ENCODE measurements around the gene COL25A1. TPM values are rescaled to one million over a fixed set of nuclear protein-coding genes. Genes with fewer than 3 reads are reported as not detected.

Gene COL25A1
- total RNA-seq, 4 donors from 2014 or later: 2.5 TPM; not detected in 3

DNA sequence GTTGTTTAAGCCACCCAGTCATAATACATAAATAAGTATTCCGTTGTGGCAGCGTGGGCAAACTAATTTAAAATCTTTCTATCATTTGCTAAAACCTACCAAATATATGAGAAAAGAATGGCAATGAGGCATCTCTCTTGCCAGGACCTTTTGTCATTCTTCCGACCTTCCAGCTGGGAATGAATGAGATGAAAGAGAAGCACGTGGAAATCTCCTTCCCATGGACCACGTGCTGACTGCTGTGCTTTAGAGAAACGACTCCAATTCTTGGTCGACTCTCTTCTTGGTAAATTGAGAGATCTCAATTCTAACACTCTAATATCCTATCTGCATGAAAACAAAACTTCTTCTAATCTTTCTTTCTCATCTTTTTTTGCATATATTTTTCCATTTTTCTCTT is 116.5 kb downstream of the COL25A1 start:
- Histone ChIP-seq H3K27me3 (no peaks in the 10 kb centered on the region), H3K36me3 (no peaks in the 10 kb centered on the region), H3K4me3 (no peak overlapping the region), H3K4me1 (no peaks in the 10 kb centered on the region), H3K27ac (no peak overlapping the region), H3K9me3 (no peaks in the 10 kb centered on the region)
- DNase-seq: no peak
- TF ChIP-seq, protein P1, sequence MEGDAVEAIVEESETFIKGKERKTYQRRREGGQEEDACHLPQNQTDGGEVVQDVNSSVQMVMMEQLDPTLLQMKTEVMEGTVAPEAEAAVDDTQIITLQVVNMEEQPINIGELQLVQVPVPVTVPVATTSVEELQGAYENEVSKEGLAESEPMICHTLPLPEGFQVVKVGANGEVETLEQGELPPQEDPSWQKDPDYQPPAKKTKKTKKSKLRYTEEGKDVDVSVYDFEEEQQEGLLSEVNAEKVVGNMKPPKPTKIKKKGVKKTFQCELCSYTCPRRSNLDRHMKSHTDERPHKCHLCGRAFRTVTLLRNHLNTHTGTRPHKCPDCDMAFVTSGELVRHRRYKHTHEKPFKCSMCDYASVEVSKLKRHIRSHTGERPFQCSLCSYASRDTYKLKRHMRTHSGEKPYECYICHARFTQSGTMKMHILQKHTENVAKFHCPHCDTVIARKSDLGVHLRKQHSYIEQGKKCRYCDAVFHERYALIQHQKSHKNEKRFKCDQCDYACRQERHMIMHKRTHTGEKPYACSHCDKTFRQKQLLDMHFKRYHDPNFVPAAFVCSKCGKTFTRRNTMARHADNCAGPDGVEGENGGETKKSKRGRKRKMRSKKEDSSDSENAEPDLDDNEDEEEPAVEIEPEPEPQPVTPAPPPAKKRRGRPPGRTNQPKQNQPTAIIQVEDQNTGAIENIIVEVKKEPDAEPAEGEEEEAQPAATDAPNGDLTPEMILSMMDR (IDR thresholded peaks at IDR 0.05): no peak
- no peak for TF ChIP-seq POLR2A (IDR thresholded peaks at IDR 0.05)

DNA sequence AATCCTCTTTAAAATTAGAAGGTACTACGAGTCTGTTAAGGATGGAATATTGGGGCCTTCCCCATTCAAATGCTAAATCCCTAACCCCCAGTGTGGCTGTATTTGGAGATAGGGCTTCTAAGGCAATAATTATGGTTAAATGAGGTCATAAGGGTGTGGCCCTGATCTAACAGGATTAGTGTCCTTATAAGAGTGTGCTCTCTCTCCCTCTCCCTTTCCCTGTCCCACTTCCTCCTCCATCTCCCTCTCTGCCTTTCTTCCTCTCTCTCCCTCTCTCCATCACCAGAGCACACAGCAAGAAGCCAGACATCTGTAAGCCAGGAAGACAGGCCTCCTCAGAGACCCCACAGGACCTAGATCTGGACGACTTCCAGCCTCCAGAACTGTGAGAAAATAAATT is 116.9 kb downstream of the COL25A1 start:
- H3K4me3 ChIP-seq: no peak overlapping the region
- H3K27me3 ChIP-seq: no peaks in the 10 kb centered on the region
- H3K4me1 ChIP-seq: no peaks in the 10 kb centered on the region
- no peak for TF ChIP-seq POLR2A (IDR thresholded peaks at IDR 0.05)
- TF ChIP-seq, protein P1 (IDR thresholded peaks at IDR 0.05): no peak
- H3K36me3 ChIP-seq: no peaks in the 10 kb centered on the region
- no peak for DNase-seq
- H3K27ac ChIP-seq: no peak overlapping the region
- no peaks in the 10 kb centered on the region for H3K9me3 ChIP-seq

DNA sequence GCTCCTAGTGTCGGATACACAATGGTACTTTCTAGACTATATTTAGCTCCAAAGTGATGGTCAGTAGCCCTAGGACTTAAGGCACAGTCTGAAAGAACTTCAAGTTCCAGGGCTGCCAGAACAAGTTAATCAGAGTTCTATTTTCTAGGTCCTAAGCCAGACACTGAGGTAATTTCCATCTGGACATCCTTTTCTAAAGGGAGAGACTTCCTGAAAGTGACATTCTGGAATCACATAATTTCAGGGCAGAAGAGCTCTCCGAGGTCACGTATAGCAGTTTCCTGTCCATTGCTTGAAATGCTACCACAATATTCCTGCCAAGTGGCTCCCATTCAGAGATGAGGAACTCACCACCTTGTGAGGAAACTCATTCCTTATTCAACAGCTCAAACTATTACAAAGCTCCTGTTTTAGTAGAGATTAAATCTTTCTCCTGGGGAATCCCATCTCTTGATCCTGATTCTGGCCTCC is 117.9 kb downstream of the COL25A1 start:
- Histone ChIP-seq H3K36me3 (no peaks in the 10 kb centered on the region), H3K9me3 (no peaks in the 10 kb centered on the region), H3K4me3 (no peak overlapping the region), H3K4me1 (no peaks in the 10 kb centered on the region), H3K27me3 (no peaks in the 10 kb centered on the region), H3K27ac (peak overlapping the region in 1 of 4 donors; percentile 17)
- TF ChIP-seq, protein P1 (IDR thresholded peaks at IDR 0.05): no peak
- TF ChIP-seq POLR2A (IDR thresholded peaks at IDR 0.05): no peak
- DNase-seq: no peak

DNA sequence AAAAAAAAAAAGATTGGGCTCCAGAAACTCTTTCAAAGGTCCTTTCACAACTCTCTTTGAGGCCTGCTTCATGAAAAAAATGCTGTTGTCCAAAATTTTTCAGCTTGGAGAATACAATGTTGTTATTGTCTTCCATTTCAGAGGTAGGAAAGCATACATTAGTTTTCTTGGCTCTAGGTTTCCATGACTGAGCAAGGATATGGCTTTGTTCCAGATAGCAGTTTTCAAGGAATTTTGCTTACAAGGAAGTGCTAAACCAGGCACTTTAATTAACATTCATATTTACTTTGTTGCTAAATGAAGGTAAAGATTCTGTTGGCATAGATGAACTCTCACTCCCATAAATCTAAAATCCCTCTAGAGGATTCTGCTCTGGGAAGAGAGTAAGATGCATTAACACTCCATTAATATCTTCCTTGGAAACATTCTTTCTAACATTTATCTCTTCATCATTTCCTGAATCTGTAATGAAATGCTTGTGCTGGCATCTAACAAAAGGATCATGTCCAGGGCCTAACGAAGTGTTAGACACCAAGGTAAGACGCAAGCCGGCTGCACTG is 118.4 kb downstream of the COL25A1 start:
- Histone ChIP-seq H3K36me3 (no peaks in the 10 kb centered on the region), H3K9me3 (no peaks in the 10 kb centered on the region), H3K4me3 (no peak overlapping the region), H3K27me3 (no peaks in the 10 kb centered on the region), H3K4me1 (no peaks in the 10 kb centered on the region), H3K27ac (no peak overlapping the region)
- no peak for DNase-seq
- TF ChIP-seq, protein P1 (IDR thresholded peaks at IDR 0.05): no peak
- no peak for TF ChIP-seq POLR2A (IDR thresholded peaks at IDR 0.05)

DNA sequence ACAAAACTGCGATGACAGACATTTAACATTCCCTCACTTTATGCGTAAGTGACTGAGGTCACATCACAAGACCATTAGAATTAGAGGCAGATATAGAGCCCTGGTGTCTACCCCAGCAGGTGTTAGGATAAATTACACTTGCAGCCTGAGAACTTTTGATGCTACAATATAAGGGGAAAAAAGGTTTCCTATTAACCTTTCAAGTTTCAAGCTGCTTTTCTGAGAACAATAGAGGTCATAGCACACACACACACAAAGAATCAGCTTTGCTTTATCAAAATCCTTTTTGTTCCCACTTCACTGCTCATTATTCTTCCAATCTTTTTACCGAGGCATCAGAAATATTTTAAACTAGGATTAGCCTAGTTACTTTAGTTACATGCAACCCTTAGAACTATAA is 119.8 kb downstream of the COL25A1 start:
- no peaks in the 10 kb centered on the region for H3K27me3 ChIP-seq
- H3K9me3 ChIP-seq: no peaks in the 10 kb centered on the region
- TF ChIP-seq POLR2A (IDR thresholded peaks at IDR 0.05): no peak
- TF ChIP-seq, protein P1 (IDR thresholded peaks at IDR 0.05): no peak
- H3K4me3 ChIP-seq: no peak overlapping the region
- no peak for DNase-seq
- H3K4me1 ChIP-seq: no peaks in the 10 kb centered on the region
- H3K27ac ChIP-seq: no peak overlapping the region
- no peaks in the 10 kb centered on the region for H3K36me3 ChIP-seq

DNA sequence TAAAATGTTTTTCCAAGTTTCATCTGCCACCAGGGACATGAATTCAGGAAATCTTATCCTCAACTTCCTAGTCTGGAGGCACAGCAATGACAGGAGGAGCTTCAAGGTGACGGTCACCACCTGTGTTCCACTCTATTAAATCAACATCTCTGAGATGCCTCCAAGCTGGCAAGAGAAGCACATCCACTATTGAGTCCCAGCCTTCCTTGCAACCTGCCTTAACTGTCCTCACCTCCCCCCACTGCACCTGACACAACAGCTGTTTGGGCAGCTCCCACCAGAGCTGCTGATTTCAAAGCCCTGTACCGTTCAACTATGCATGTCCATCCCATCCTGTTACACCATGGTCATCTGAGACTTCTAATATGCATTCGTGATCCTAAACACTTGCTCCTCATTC is 123.4 kb downstream of the COL25A1 start:
- DNase-seq: no peak
- TF ChIP-seq POLR2A (IDR thresholded peaks at IDR 0.05): no peak
- TF ChIP-seq, protein P1 (IDR thresholded peaks at IDR 0.05): no peak
- H3K27ac ChIP-seq: no peak overlapping the region
- H3K27me3 ChIP-seq: no peaks in the 10 kb centered on the region
- H3K4me1 ChIP-seq: no peaks in the 10 kb centered on the region
- H3K36me3 ChIP-seq: no peaks in the 10 kb centered on the region
- H3K4me3 ChIP-seq: no peak overlapping the region
- H3K9me3 ChIP-seq: no peaks in the 10 kb centered on the region
